HCT116 (cell line): ENCODE data around the gene KIAA1755. TPM values are rescaled to one million over a fixed set of nuclear protein-coding genes. Genes with fewer than 3 reads are reported as not detected.

Experiments used
- ATAC-seq: fragments of 200-7000 bp; cut with Tn5 transposase; 2 replicates; pipeline ENCODE4 v1.9.1; 2020; ENCODE audit warnings: mild to moderate bottlenecking, moderate library complexity
- BruUV-seq: library from RNA; stranded (reverse); fragments of 400-500 nt; replicated peaks from 2 replicates; lab custom pipeline; 2021; lab: Mats Ljungman, UMichigan
- CTCF ChIA-PET: fragments of 300-600 bp; sonication (Branson Sonifier 250); formaldehyde crosslinking; loops from one replicate; lab custom pipeline; 2021; ENCODE audit warnings: antibody characterized with exemption; lab: Charles Lee
- POLR2A ChIA-PET: fragments of 300-600, 350-600 bp; sonication (Branson Sonifier 250); formaldehyde crosslinking; loops from one replicate; lab custom pipeline; 2021; ENCODE audit warnings: antibody characterized with exemption; lab: Charles Lee
- RAD21 ChIA-PET, 2 experiments: fragments of 300-600 bp; sonication (Branson Sonifier 250); formaldehyde crosslinking; loops; one replicate each; lab custom pipeline; 2023; ENCODE audit warnings: low total read pairs in 2 of 2; ENCODE audit not compliant: uncharacterized antibody in 2 of 2, unreplicated experiment in 2 of 2, low non-redundant PET in 1 of 2; lab: Charles Lee
- DNase-seq: peaks from one replicate; pipeline ENCODE4 v3.0.0-alpha.2; 2010; ENCODE audit warnings: low read depth, low spot score
- H2AFZ ChIP-seq: fragments of 200-600 bp; shearing (Covaris generic), sonication (generic); 2 replicates; pipeline ENCODE4 v1.6.1; 2017; ENCODE audit warnings: low read depth, mixed run types, mixed read lengths, antibody characterized with exemption, low read length; ENCODE audit not compliant: poor library complexity, severe bottlenecking
- H3K27ac ChIP-seq: 2 replicates; pipeline ENCODE4 v1.5.1; 2012; ENCODE audit warnings: low read depth, low read length
- H3K27me3 ChIP-seq: fragments of 200-600 bp; sonication (generic); 2 replicates; pipeline ENCODE4 v1.6.1; 2016; ENCODE audit warnings: mixed run types, low read length, mixed read lengths; ENCODE audit not compliant: insufficient read depth
- H3K36me3 ChIP-seq, 2 experiments: fragments of 200-500 bp in 1 of 2; fragments of 200-600 bp in 1 of 2; sonication (Bioruptor generic) in 1 of 2; sonication (generic) in 1 of 2; 2 replicates each; pipeline versions ENCODE4 v1.5.1 to v1.6.1; 2014 to 2016; ENCODE audit warnings: low read length in 2 of 2, inconsistent platforms in 1 of 2, mixed read lengths in 1 of 2, mixed run types in 1 of 2; ENCODE audit not compliant: insufficient read depth in 2 of 2, control insufficient read depth in 1 of 2
- H3K4me1 ChIP-seq, 2 experiments: fragments of 200-600 bp in 1 of 2; sonication (generic) in 1 of 2; 2 replicates each; pipeline versions ENCODE4 v1.5.1 to v1.6.1; 2012 to 2017; ENCODE audit warnings: low read length in 2 of 2, inconsistent platforms in 1 of 2, mild to moderate bottlenecking in 1 of 2, mixed read lengths in 1 of 2, mixed run types in 1 of 2, moderate library complexity in 1 of 2; ENCODE audit not compliant: insufficient read depth in 2 of 2, control insufficient read depth in 1 of 2
- H3K4me2 ChIP-seq: fragments of 200-600 bp; sonication (generic); 2 replicates; pipeline ENCODE4 v1.6.1; 2017; ENCODE audit warnings: mixed run types, low read length, mixed read lengths
- H3K4me3 ChIP-seq, 2 experiments: fragments of 200-600 bp in 1 of 2; sonication (generic) in 1 of 2; replicated peaks in 1 of 2; 2 replicates each; pipeline ENCODE4 v1.5.1; 2011 to 2016; ENCODE audit warnings: low read length in 2 of 2, control low read depth in 1 of 2, low read depth in 1 of 2, mild to moderate bottlenecking in 1 of 2, mixed read lengths in 1 of 2, mixed run types in 1 of 2
- H3K79me2 ChIP-seq: fragments of 200-600 bp; sonication (generic); 2 replicates; pipeline ENCODE4 v1.6.1; 2017; ENCODE audit warnings: mild to moderate bottlenecking, mixed run types, low read length, moderate library complexity, mixed read lengths; ENCODE audit not compliant: insufficient read depth
- H3K9ac ChIP-seq: fragments of 200-600 bp; sonication (generic); 2 replicates; pipeline ENCODE4 v1.6.1; 2016; ENCODE audit warnings: low read length, mixed read lengths
- H3K9me2 ChIP-seq: fragments of 200-600 bp; sonication (generic), shearing (Covaris generic); 2 replicates; pipeline ENCODE4 v1.6.1; 2017; ENCODE audit warnings: mixed run types, mild to moderate bottlenecking, moderate library complexity; ENCODE audit not compliant: insufficient read depth
- H3K9me3 ChIP-seq, 2 experiments: fragments of 200-500 bp in 1 of 2; fragments of 200-600 bp in 1 of 2; sonication (Bioruptor generic) in 1 of 2; sonication (generic) in 1 of 2; 2 replicates each; pipeline ENCODE4 v1.6.1; 2014 to 2017; ENCODE audit warnings: low read length in 2 of 2, mixed read lengths in 2 of 2, inconsistent platforms in 1 of 2, low read depth in 1 of 2, mild to moderate bottlenecking in 1 of 2, mixed run types in 1 of 2, moderate library complexity in 1 of 2; ENCODE audit not compliant: control insufficient read depth in 1 of 2, insufficient read depth in 1 of 2
- H4K20me1 ChIP-seq: fragments of 200-600 bp; sonication (generic), shearing (Covaris generic); 2 replicates; pipeline ENCODE4 v1.6.1; 2017; ENCODE audit warnings: mixed run types, mild to moderate bottlenecking, moderate library complexity; ENCODE audit not compliant: insufficient read depth
- ATF3 ChIP-seq: IDR thresholded peaks from 2 replicates; pipeline ENCODE4 v1.6.1; 2012
- CTCF ChIP-seq, 3 experiments: fragments of 200-600 bp in 1 of 3; sonication (generic) in 1 of 3; IDR thresholded peaks in 2 of 3; conservative IDR thresholded peaks in 1 of 3; 2 replicates each; pipeline ENCODE4 v1.5.1; 2012 to 2017; ENCODE audit warnings: low read depth in 2 of 3, low read length in 2 of 3, antibody characterized with exemption in 1 of 3, borderline replicate concordance in 1 of 3, control low read depth in 1 of 3, mild to moderate bottlenecking in 1 of 3, mixed read lengths in 1 of 3, mixed run types in 1 of 3, moderate library complexity in 1 of 3; ENCODE audit not compliant: insufficient read depth in 1 of 3
- EZH2 ChIP-seq: fragments of 200-600 bp; sonication (generic); IDR thresholded peaks from 2 replicates; pipeline ENCODE4 v1.6.1; 2017; ENCODE audit warnings: antibody characterized with exemption, mixed run types
- EZH2phosphoT487 ChIP-seq: fragments of 200-600 bp; IDR thresholded peaks from 2 replicates; pipeline ENCODE4 v1.6.1; 2018; ENCODE audit warnings: antibody characterized with exemption, borderline replicate concordance
- JUND ChIP-seq: IDR thresholded peaks from 2 replicates; pipeline ENCODE4 v1.6.1; 2012
- RAD21 ChIP-seq: IDR thresholded peaks from 2 replicates; pipeline ENCODE4 v1.6.1; 2012; ENCODE audit warnings: low read depth, mild to moderate bottlenecking
- ZFX ChIP-seq: fragments of 450-650 bp; IDR thresholded peaks from 2 replicates; pipeline ENCODE4 v1.6.1; 2017
- ZNF274 ChIP-seq: fragments of 200-500 bp; sonication (Bioruptor generic); IDR thresholded peaks from 2 replicates; pipeline ENCODE4 v1.6.1; 2014; ENCODE audit warnings: mild to moderate bottlenecking, low read depth, low read length, inconsistent platforms
- intact Hi-C: fragments of 100-400 bp; cut with micrococcal nuclease; formaldehyde crosslinking; loops from 2 replicates; pipeline ENCODE4 v1.10.0; 2022
- total RNA-seq: library from RNA; stranded (reverse); gene quantifications from one replicate; pipeline ENCODE4 v1.2.1, GENCODE V29; 2021; ENCODE audit not compliant: unreplicated experiment

KIAA1755 gene
- total RNA-seq, 1 experiment from 2014 or later = not detected

DNA sequence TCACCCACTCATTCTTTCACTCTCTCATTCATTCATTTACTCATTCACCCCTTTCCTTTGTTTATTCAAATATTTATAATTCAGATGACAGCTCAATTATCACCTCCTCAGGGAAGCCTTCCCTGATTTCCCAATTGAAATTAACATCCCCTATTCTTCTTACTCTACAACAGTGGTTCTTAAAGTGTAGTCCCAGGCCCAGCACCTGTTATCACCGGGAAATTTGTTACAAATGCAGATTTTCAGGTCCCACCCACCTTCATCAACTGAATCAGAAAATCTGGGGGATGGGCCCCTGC is 30.3 kb downstream of the KIAA1755 start:
- intact Hi-C loops = no loop called here
- H3K4me3 ChIP-seq = no peak overlapping the region
- H3K4me1 ChIP-seq = no peaks in the 10 kb centered on the region
- no peaks in the 10 kb centered on the region for H3K36me3 ChIP-seq
- ATAC-seq = no peak
- no peak for TF ChIP-seq ATF3
- no peak for TF ChIP-seq ZFX
- no peak for TF ChIP-seq JUND
- TF ChIP-seq EZH2 = no peak
- no peak for TF ChIP-seq EZH2phosphoT487
- H2AFZ ChIP-seq = no peak overlapping the region
- CTCF ChIA-PET = interaction anchor here (0.8 to 2.2 kb wide), 6 partner anchors 9 to 178 kb away, joined by 3 to 9 read pairs (median 4); no protein-coding TSS in a partner anchor
- H3K4me2 ChIP-seq = no peak overlapping the region
- POLR2A ChIA-PET = no interaction called here
- RAD21 ChIA-PET = no interaction called here
- H3K79me2 ChIP-seq = no peaks in the 10 kb centered on the region
- no peaks in the 10 kb centered on the region for H3K27me3 ChIP-seq
- no peaks in the 10 kb centered on the region for H3K9me3 ChIP-seq
- no peaks in the 10 kb centered on the region for H3K9me2 ChIP-seq
- no peak overlapping the region for H3K9ac ChIP-seq
- no peaks in the 10 kb centered on the region for H4K20me1 ChIP-seq
- H3K27ac ChIP-seq = no peak overlapping the region
- no TSS peak for BruUV-seq
- no peak for DNase-seq

DNA sequence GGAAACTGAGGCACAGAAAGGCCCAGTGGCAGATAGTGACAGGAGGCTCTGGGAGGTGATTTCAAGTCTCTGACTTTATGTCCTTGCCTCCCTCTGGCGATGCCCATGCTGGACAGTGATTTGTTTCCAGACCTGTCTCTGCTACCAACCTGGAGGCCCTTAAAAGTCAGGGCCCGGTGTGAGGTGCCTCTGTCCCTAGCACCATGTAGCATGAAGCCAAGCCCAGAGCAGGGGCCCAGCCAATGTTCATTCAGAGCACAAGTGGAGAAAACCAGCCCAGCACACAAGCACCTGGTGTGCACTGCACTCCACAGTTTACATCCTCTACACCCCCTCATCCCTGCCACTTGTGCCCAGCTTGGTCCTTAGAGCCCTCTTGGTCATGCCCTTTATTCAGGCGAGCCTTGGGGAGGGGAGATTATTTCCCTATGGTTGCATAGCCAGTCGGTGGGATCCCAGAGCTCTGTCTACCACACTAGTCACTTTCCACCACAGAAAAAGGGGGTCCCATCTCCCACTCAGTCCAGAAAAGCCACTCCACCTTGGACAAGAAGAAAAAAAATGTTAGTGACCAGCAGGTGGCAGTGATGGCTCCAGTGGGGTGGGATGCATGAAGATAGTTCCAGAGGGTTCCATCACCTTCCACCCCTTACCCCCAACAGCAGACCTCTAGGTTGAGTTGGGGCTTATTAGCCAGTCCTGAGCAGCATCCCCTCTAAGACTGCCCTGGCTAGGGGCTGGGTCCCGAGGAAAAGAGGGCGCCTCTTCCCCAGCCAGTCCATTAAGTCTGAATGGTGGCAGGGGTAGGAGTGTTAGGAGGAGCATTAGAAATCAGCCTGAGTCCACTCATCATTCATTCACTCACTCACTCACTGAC is 30.9 kb downstream of the KIAA1755 start:
- Histone ChIP-seq H3K9me3 (no peaks in the 10 kb centered on the region), H3K79me2 (no peaks in the 10 kb centered on the region), H2AFZ (no peak overlapping the region), H4K20me1 (no peaks in the 10 kb centered on the region), H3K27ac (no peak overlapping the region), H3K4me1 (no peaks in the 10 kb centered on the region), H3K9ac (no peak overlapping the region), H3K27me3 (no peaks in the 10 kb centered on the region), H3K4me2 (no peak overlapping the region), H3K36me3 (no peaks in the 10 kb centered on the region), H3K9me2 (no peaks in the 10 kb centered on the region), H3K4me3 (no peak overlapping the region)
- ATAC-seq (peak; percentile 62), DNase-seq (no peak)
- intact Hi-C loops = loop anchor here (1.0 kb wide), 2 partner anchors 93 to 179 kb away; no protein-coding TSS in a partner anchor
- CTCF ChIA-PET = interaction anchor here (0.5 to 2.2 kb wide), 7 partner anchors 9 to 179 kb away, joined by 3 to 9 read pairs (median 4); no protein-coding TSS in a partner anchor
- RAD21 ChIA-PET = no interaction called here
- POLR2A ChIA-PET = no interaction called here
- no TSS peak for BruUV-seq
- TF ChIP-seq CTCF (IDR thresholded peaks at IDR 0.05 in 2 of 3, conservative IDR thresholded peaks at IDR 0.05 in 1 of 3; ENCODE audit: borderline replicate concordance in 1 of 3, insufficient read depth in 1 of 3, low read depth in 2 of 3, low read length in 2 of 3) = peak; percentile 51 to 57 (median 52); a peak in 5 of 6 replicates
- no peak for TF ChIP-seq ZNF274
- TF ChIP-seq RAD21 = peak; percentile 56
